Measurements from ENCODE around the gene SORL1. TPM values are rescaled to one million over a fixed set of nuclear protein-coding genes. Genes with fewer than 3 reads are reported as not detected.
"Not testable (repeated sequence)": the region's sequence is repeated elsewhere in the genome, so short reads cannot be mapped to it uniquely, and the experiment has no call there.

Gene SORL1
- total RNA-seq, 2 donors from 2014 or later, result 26.8 to 45.5 TPM

DNA sequence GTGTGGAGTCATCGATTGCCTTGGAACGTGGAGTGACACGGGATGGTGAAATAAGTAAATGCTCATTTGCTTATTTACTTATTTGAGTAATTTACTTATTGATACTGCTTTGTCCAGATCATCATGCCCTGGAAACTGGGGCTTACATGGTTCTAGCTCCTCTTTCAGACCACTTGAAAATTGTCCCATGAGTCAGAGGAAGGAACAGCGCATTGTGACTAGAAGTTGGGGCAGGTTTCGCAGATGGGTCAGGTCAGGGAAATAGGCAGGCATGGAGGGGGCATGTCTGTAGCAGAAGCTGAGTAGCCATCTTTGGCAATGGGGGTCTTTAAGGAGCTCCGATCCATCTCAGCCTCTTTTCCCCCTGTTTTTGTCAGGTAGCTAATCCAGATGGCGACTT lies 104.8 kb downstream of the SORL1 start:
- Mint-ChIP-seq H3K27me3 (no peaks in the 10 kb centered on the region), H3K27ac (peak overlapping the region in 1 of 2 donors; percentile 4), H3K4me3 (no peak overlapping the region), H3K9me3 (no peaks in the 10 kb centered on the region), H3K36me3 (peaks cover 17% of the 10 kb centered on the region), H3K4me1 (ENCODE audit: low read depth in 2 of 2) (peaks cover 25% of the 10 kb centered on the region in 2 donors)
- no peak for ATAC-seq
- no peak for DNase-seq (ENCODE audit: low spot score)

DNA sequence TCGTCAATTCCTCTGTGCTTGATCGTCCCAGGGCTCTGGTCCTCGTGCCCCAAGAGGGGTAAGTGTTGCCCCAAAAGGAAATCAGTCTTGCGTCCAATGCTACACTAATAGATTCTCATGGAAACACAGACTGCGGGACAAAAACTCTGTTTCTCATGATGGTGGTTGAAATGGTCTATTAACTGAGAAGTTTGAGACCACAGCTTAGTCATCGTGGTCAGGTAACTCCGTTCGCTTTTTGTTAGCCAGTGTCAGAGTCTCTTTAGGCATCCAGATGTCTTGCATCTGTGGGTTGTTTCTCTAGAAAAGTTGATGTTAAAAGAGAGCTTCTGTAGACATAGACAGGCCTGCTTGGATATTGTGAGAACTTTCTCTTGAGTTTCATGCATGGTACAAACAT lies 105.2 kb downstream of the SORL1 start:
- DNase-seq (ENCODE audit: low spot score), result no peak
- Mint-ChIP-seq H3K36me3 (peaks cover 17% of the 10 kb centered on the region), H3K27ac (no peak overlapping the region), H3K4me3 (no peak overlapping the region), H3K4me1 (ENCODE audit: low read depth in 2 of 2) (peaks cover 28% of the 10 kb centered on the region in 2 donors), H3K27me3 (no peaks in the 10 kb centered on the region), H3K9me3 (no peaks in the 10 kb centered on the region)
- no peak for ATAC-seq

DNA sequence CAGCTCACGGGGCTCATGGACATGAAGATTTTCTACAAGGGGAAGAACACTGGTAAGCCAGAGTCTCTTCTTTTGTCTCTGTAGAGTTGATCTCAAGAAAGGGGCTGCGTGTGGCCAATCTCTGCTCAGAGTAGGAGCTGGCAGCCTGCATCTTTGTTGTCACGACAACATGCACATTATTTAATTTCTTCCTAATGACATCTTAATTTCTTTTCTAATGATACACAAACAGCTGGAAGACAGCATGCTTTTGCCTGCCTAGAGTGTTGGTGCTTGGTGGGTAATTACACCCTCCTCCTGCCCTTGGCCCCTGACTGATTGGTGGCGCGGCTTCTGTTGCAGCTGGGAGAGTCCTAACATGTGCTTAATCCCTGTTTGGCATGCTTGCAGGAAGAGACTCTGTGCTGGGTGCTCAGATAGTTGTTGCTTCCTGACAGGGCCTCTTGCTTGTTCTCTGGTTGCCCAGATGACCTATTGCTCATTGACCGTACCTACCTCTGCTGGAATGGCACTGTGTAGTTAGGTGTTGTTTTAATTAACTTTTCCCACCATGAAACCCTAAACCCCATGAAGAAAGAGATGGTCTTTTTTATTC lies 107.6 kb downstream of the SORL1 start:
- DNase-seq (ENCODE audit: low spot score), result no peak
- peaks cover 13% of the 10 kb centered on the region for H3K36me3 Mint-ChIP-seq
- H3K4me1 Mint-ChIP-seq (ENCODE audit: low read depth in 2 of 2), result peaks cover 32 to 42% of the 10 kb centered on the region in 2 donors
- H3K27me3 Mint-ChIP-seq, result no peaks in the 10 kb centered on the region
- no peaks in the 10 kb centered on the region for H3K9me3 Mint-ChIP-seq
- no peak for ATAC-seq
- no peak overlapping the region for H3K4me3 Mint-ChIP-seq
- H3K27ac Mint-ChIP-seq, result peak overlapping the region in 1 of 2 donors; percentile 65

DNA sequence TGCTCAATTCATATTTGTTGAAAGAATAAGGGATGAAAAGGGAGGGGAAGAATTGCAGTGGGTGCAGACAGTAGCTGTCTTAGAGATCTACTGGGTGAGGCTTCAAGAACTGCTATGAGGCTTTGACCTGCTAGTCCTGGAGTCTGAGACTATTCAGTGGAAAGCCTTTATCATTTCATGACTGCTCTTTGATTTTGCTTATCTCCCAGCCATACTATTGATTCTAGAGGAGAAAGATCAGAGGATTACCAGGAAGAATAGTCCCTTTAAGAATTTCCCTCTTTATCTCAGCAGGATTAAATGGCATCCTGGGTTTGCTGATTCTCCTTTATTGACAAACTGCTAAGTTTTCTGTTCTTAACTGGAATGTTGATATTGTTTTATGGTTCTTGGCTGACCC lies 108.1 kb downstream of the SORL1 start:
- H3K27me3 Mint-ChIP-seq, result no peaks in the 10 kb centered on the region
- H3K36me3 Mint-ChIP-seq, result peaks cover 13% of the 10 kb centered on the region
- H3K4me3 Mint-ChIP-seq, result no peak overlapping the region
- H3K27ac Mint-ChIP-seq, result peak overlapping the region in 1 of 2 donors; percentile 65
- H3K4me1 Mint-ChIP-seq (ENCODE audit: low read depth in 2 of 2), result peaks cover 32 to 42% of the 10 kb centered on the region in 2 donors
- no peak for ATAC-seq
- DNase-seq (ENCODE audit: low spot score), result no peak
- H3K9me3 Mint-ChIP-seq, result no peaks in the 10 kb centered on the region

DNA sequence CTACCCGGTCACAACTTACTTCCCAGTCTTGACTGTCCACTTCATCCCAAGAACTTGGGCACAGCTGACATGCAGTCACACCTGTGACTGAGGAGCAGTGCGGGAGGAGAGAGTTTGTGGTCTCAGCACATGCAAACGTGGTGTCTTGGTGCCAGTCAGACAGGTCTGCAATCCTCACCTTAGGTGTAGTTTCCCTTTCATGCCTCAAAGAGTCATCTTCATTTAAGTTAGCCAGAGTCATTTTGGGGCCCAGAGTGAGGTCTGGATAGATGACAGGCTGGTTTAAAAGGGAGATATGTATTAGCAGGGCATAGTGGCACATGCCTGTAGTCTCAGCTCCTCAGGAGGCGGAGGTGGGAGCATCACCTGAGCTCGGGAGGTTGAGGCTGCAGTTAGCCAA lies 109.1 kb downstream of the SORL1 start:
- Mint-ChIP-seq H3K4me1 (ENCODE audit: low read depth in 2 of 2) (peaks cover 27 to 37% of the 10 kb centered on the region in 2 donors), H3K27ac (no peak overlapping the region), H3K36me3 (peaks cover 12% of the 10 kb centered on the region), H3K4me3 (no peak overlapping the region), H3K27me3 (no peaks in the 10 kb centered on the region), H3K9me3 (no peaks in the 10 kb centered on the region)
- ATAC-seq, result no peak
- DNase-seq (ENCODE audit: low spot score), result no peak

DNA sequence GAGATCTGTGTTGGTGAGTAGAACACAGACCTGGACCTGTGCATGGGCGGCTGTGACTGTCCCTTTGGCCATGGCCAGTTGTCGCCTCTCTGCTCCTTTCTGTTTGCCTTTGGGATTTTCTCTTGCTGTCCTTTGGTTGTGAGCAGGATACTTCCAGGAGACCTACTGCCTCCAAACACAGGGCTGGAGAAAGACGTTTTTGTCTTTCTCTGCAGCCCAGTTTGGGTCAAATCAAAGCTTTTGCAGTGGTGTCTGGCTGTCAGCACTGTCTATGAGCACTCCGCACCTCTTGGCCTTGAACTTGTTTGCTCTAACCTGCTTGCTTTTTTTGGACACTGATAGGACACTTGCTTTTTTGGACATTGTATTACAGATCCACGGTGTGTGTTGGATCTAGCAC lies 109.6 kb downstream of the SORL1 start:
- Mint-ChIP-seq H3K27ac (no peak overlapping the region), H3K27me3 (no peaks in the 10 kb centered on the region), H3K4me3 (no peak overlapping the region), H3K9me3 (no peaks in the 10 kb centered on the region), H3K36me3 (peaks cover 7% of the 10 kb centered on the region), H3K4me1 (ENCODE audit: low read depth in 2 of 2) (peaks cover 23 to 32% of the 10 kb centered on the region in 2 donors)
- no peak for ATAC-seq
- no peak for DNase-seq (ENCODE audit: low spot score)

DNA sequence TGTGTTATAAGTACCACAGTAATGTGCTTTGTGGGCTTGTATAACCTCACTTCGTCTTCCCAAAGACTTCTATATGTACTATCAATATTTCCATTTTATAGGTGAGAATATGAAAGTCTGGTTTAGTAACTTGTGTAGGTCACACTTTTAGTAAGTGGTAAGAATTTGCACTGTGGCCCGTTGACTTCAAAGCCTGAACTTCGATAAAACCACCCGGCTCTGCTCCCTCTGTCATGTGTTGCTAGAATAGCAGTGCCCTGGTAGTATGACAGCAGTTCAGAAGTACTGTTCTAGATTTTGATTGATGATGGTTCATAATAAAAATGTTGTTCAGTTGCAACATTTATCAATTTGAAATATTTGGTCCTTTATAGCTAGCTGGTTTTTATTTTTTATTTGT lies 110.9 kb downstream of the SORL1 start:
- DNase-seq (ENCODE audit: low spot score), result no peak
- peak; percentile 49 to 50 for ATAC-seq
- H3K27me3 Mint-ChIP-seq, result no peaks in the 10 kb centered on the region
- H3K9me3 Mint-ChIP-seq, result no peaks in the 10 kb centered on the region
- H3K4me1 Mint-ChIP-seq (ENCODE audit: low read depth in 2 of 2), result peaks cover 16 to 27% of the 10 kb centered on the region in 2 donors
- peaks cover 16% of the 10 kb centered on the region for H3K36me3 Mint-ChIP-seq
- H3K4me3 Mint-ChIP-seq, result no peak overlapping the region
- peak overlapping the region; percentile 7 to 28 for H3K27ac Mint-ChIP-seq

DNA sequence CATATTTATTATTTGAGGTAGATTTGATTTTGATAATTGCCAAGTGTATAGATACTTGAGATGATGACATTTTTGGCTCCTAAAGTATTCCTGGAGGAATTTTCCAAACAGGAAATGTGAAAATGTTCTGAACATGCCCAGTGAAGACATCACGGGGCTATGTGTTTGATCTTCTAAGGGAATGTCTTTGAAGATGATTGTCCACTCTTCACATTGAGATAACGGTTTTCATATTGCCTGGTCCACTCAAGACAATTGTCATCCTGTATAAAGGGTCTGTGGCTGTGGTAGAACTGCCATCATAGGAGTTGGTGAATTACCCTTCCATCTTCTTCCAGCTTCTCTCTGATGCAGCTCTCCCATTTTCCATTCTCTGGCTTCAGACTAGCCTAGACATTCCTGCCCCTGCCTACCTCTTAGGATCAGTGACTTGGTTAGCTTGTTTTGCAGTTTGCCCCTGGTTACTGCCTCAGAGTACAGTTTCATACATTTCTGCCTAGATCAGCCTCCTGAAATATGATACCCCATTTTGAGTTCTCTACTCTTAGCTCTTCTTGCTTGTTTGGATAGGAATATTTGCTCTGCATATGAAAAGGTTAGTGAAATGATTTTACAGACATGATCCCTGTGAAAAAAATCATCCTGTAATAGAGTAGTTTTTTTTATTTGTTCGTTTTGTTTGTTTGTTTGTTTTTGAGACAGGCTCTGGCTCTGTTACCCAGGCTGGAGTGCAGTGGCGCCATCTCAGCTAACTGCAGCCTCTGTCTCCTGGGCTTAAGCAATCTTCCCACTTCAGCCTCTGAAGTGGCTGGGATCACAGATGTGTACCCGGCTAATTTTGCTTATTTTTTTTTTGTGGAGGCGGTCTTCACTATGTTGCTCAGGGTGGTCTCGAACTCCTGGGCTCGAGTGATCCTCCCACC lies 112.0 kb downstream of the SORL1 start:
- Mint-ChIP-seq H3K4me1 (ENCODE audit: low read depth in 2 of 2) (peaks cover 16 to 27% of the 10 kb centered on the region in 2 donors), H3K36me3 (peaks cover 17% of the 10 kb centered on the region), H3K27me3 (no peaks in the 10 kb centered on the region), H3K4me3 (no peak overlapping the region), H3K27ac (peak overlapping the region; percentile 3 to 7), H3K9me3 (no peaks in the 10 kb centered on the region)
- no peak for ATAC-seq
- no peak for DNase-seq (ENCODE audit: low spot score)

DNA sequence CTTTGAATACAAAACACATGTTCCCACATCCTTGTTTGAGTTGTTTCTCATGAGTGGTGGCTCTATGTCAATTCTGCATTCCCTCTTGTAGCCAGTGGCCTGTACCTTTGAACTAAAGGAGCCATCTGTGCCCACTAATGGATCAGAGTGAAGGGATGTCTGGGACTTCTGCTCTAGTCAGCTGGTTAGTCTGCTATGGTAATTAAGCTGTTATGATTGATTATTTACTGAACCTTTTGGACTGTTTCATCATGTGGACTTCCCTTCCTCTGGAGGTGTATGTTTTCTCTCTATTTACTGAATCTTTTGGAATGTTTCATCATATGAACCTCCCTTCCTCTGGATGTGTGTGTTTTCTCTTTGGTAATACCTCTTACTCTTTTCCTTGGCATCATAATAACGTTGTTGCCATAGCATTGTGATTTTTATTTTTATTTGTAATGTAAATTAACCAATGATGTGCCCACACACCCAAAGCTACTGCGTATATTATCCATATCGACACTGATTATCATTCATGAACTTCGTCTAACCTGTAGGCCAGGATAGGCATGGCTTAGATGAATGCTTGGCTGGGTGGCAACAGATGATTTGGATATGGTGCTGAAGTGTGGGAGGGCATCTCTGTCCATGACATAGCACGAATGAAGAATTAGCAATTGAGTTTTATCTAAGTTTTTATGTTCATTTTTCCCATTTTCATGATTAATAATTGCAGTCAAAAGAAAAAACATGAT lies 113.0 kb downstream of the SORL1 start:
- DNase-seq (ENCODE audit: low spot score), result no peak
- H3K4me1 Mint-ChIP-seq (ENCODE audit: low read depth in 2 of 2), result peaks cover 16 to 27% of the 10 kb centered on the region in 2 donors
- peaks cover 14% of the 10 kb centered on the region for H3K36me3 Mint-ChIP-seq
- no peaks in the 10 kb centered on the region for H3K27me3 Mint-ChIP-seq
- no peaks in the 10 kb centered on the region for H3K9me3 Mint-ChIP-seq
- no peak overlapping the region for H3K27ac Mint-ChIP-seq
- no peak for ATAC-seq
- H3K4me3 Mint-ChIP-seq, result no peak overlapping the region

DNA sequence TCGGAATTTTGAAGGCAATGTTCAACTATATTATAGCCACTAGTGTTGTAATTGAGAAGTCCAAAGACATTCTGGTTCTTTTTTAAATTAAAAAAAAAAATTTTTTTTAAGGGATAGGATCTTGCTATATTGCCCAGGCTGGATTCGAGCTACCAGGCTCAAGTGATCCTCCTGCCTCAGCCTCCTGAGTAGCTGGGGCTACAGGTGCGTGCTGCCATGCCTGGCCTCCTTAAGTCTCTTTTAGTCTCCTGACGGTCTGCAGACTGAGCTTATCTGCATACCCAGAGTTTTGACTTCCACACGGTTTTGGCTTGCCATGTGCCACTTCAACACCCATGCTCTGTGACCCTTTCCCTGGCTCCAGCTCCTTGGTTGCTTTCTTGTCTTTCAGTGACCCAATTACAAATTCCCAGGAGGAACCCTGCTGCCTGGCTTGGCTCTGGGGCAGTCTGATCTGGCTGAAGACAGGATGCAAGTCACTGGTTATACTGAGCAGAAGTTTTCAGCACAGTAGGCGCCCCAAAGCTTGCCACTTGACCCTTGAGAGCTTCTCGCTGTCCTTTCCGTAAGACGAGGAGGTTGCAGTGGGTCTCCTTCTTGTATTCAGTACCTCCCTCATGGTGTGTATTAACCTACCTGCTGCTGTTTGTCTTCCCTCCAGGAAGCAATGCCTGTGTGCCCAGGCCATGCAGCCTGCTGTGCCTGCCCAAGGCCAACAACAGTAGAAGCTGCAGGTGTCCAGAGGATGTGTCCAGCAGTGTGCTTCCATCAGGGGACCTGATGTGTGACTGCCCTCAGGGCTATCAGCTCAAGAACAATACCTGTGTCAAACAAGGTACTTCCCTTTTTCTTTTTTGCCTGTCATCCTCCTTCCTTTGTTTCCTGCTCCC lies 114.4 kb downstream of the SORL1 start:
- H3K27ac Mint-ChIP-seq, result peak overlapping the region in 1 of 2 donors; percentile 53
- no peak for ATAC-seq

DNA sequence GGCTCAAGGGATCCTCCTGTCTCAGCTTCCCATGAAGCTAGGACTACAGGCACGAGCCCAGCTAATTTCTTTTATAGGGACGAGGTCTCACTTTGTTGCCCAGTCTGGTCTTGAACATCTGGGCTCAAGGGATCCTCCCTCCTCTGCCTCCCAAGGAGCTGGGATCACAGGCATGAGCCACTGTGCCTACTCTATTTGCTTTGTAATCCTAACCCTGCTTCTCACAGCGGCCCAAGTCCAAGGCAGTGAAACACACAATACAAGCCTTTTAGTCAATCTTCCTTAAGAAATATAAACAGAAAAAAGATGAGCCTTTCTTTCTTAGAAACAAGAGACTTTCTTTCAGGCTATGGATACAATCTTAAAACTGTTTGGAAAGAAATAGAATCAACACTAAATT lies 115.9 kb downstream of the SORL1 start:
- peaks cover 14% of the 10 kb centered on the region for H3K36me3 Mint-ChIP-seq
- no peak overlapping the region for H3K4me3 Mint-ChIP-seq
- no peaks in the 10 kb centered on the region for H3K9me3 Mint-ChIP-seq

More for the DNA sequence above, 114.4 kb downstream of the SORL1 start:
- no peak for DNase-seq (ENCODE audit: low spot score)
- Mint-ChIP-seq H3K27me3 (no peaks in the 10 kb centered on the region), H3K9me3 (no peaks in the 10 kb centered on the region), H3K36me3 (peaks cover 14% of the 10 kb centered on the region), H3K4me1 (ENCODE audit: low read depth in 2 of 2) (peaks cover 16 to 27% of the 10 kb centered on the region in 2 donors), H3K4me3 (no peak overlapping the region)

DNA sequence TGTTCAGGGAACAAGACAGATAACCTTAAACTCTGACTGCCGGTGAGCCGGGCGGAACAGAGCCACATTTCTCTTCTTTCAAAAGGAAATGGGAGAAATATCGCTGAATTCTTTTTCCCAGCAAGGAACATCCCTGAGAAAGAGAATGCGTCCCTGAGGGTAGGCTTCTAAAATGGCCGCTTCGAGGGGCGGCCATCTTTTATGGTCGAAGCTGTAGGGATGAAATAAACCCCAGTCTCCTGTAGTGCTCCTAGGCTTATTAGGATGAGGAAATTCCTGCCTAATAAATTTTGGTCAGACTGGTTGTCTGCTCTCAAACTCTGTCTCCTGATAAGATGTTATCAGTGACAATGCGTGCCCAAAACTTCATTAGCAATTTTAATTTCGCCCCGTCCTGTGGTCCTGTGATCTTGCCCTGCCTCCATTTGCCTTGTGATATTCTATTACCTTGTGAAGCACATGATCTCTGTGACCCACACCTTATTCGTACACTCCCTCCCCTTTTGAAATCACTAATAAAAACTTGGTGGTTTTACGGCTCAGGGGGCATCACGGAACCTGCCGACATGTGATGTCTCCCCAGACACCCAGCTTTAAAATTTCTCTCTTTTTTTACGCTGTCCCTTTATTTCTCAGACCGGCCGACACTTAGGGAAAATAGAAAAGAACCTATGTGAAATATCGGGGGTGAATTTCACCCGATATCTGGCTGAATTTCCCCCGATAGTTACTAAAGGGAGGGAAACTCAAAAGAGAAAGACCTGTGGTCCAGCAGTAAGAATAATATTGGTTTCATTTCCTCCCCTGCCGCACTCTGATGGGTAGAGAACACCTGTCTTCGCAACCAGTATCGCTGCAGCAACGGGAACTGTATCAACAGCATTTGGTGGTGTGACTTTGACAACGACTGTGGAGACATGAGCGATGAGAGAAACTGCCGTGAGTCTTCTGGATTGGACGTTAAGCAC lies 117.5 kb downstream of the SORL1 start:
- H3K27me3 Mint-ChIP-seq; H3K4me3 Mint-ChIP-seq; DNase-seq (ENCODE audit: low spot score); ATAC-seq; H3K9me3 Mint-ChIP-seq; H3K4me1 Mint-ChIP-seq (ENCODE audit: low read depth in 2 of 2): not testable (repeated sequence)
- peaks cover 14% of the 10 kb centered on the region for H3K36me3 Mint-ChIP-seq
- H3K27ac Mint-ChIP-seq, result peak overlapping the region in 1 of 2 donors; percentile 16

More for the DNA sequence above, 115.9 kb downstream of the SORL1 start:
- H3K27ac Mint-ChIP-seq, result peak overlapping the region in 1 of 2 donors; percentile 53
- H3K27me3 Mint-ChIP-seq, result no peaks in the 10 kb centered on the region
- peaks cover 13 to 14% of the 10 kb centered on the region in 2 donors for H3K4me1 Mint-ChIP-seq (ENCODE audit: low read depth in 2 of 2)
- no peak for ATAC-seq
- DNase-seq (ENCODE audit: low spot score), result no peak

All from natural killer cell treated with Interleukin-12 subunit alpha and Interleukin-12 subunit beta and Interleukin-15 and Interleukin-18, amount 100 ng/mL, for 72 hours (primary cell).